HG03045 (cell line): ENCODE data around the gene NMRAL1.

Experiments used
- ATAC-seq: cut with Tn5 transposase; IDR thresholded peaks from one replicate; pipeline ENCODE4 v1.9.1; 2021; ENCODE audit warnings: mild to moderate bottlenecking, moderate library complexity; ENCODE audit not compliant: unreplicated experiment

Gene NMRAL1

DNA sequence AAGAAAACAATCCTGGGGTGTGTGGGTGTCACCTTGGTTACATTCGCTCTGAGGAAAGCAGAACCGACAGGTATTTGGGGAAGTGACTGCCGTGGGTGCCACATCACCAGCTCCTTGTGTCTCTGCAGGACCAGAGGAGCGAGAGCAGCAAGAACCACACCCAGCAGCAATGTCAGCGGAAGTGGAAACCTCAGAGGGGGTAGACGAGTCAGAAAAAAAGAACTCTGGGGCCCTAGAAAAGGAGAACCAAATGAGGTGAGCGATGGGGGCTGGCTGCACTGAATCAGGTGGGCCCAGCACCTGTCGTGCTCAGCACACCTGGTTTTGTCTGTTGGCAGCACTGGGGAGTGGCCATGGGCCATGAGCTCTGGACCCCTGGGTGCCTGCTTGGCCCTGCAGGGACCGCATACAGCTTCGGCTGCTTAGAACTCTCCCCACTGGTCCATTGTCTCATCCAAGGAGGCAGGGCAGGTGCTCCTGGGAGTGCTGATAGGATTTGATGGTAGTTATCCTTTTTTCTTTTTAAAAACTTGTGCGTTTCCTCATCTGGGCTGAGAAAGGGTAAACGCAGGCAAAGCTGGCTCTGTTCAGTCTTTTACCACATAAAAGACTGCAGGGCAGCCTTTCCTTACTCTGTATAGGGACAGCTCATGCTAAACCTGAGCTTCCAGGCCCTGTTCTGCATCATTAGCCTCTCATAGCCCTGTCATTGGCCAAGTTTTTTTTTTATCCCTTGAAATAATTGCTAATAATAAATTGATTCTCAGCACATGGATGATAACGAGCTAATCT is 31.1 kb upstream of the NMRAL1 start:
- peak; percentile 60 for ATAC-seq

DNA sequence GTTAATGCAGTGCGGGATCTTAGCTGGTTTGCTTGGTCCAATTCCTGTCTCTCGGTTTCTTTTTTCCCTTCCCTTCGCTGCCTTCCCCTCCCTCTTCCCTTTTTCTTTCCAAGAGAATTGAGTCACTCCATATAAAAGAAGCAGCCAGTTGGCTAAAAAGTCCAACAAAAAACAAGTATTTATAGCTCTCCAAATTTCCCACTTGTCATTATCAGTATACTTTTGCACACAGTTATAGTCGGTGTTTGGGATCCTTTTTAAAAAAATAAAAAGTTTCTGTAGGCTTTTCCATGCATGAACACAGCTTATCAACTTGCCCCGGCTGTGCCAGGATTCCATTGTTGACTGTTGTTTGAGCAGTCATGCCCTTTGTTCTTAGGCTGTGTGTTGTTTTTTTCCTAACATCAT is 26.6 kb upstream of the NMRAL1 start:
- ATAC-seq: no peak

DNA sequence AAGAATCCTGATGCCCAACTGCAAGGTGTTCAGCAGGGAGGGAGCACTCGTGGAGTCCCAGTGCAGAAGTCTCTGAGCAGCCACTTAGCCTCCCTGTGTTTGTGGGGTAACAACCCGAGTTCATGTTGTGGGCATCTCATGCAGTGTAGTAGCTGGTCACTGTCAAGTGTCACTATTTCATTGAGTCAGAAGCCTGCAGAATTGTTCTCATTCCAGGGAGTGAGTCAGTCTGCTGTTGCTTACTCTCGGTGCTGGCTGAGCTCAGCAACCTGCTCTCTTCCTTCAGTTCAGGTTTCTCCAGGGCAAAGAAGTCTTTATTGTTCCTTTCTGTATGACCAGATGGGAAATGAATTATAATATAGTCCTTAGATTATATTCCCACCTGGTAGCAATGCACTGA is 25.8 kb upstream of the NMRAL1 start:
- no peak for ATAC-seq

DNA sequence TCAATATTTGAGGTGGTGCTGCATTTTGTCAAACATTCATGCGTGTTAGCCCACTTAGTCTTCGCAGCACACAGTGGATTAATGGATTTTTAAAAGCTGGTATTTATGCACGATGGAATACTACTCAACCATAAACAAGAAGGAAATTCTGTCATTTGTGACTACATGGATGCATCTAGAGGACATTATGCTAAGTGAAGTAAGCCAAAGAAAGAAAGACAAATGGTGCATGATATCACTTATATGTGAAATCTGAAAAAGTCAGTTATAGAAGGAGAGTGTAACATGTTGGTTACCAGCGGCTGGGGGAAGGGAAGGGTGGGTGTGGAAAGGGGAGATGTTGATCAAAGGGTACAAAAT is 24.8 kb upstream of the NMRAL1 start:
- ATAC-seq: no peak

DNA sequence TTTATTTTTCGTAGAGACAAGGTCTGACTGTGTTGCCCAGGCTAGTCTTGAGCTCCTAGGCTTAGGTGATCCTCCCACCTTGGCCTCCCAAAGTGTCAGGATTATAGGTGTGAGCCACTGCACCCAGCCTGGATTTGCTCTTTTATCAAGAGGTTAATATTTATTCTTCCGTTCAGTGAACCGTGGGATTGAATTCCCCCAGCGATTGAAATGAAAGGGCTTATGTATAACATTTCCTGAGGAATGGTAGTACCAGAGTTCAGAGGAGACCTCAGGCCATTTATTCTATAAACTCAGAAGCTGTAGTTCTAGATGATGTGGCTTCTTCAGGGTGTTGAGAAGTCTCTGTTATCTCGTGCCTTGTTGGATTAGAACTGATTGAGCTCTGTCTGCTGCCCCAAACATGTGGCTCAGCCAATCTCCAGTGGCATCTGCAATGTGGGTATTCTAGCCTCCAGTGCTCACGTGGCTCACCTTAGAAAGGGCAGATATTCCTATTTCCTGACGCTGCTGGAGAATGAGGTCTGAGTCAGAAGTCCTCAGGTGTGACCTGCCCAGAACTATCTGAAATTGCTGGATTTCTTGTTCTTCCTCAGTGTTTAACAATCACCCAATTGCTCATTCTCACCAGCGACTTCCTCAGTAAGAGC is 24.2 kb upstream of the NMRAL1 start:
- ATAC-seq: no peak

DNA sequence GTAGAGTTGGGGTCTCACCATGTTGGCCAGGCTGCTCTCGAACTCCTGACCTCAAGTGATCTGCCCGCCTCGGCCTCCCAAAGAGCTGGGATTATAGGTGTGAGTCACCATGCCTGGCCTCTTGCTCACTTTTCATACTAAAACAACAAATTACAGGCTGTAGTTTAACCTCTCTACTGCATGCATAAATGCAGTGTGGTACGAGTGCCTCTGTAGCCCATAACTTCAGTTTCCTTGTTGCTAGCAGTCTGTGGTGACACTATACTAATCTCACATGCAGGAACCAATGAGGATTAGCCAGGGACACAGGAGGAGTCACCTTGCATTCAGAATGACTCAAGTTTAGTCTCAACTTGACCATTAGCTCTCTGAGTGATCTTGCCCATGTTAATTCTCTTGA is 21.9 kb upstream of the NMRAL1 start:
- ATAC-seq: no peak

DNA sequence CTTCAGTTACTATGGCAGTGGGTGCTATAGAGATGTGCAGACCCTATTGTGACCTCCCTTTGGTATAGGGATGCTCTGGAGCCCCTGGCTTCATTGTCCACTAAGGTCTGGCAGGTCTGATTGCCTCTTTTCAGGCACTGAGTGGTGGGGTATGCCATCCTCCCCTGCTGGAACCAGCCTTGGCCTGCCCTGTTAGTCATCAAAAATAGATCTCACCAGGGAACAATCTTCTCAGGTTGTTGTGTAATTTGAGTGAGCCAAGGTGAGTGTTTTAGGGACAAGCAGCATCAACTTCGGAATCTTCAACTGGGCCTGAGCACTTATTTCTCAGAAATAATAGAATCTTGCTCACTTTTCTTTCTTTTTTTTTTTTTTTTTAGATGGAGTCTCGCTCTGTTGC is 21.3 kb upstream of the NMRAL1 start:
- ATAC-seq: no peak

DNA sequence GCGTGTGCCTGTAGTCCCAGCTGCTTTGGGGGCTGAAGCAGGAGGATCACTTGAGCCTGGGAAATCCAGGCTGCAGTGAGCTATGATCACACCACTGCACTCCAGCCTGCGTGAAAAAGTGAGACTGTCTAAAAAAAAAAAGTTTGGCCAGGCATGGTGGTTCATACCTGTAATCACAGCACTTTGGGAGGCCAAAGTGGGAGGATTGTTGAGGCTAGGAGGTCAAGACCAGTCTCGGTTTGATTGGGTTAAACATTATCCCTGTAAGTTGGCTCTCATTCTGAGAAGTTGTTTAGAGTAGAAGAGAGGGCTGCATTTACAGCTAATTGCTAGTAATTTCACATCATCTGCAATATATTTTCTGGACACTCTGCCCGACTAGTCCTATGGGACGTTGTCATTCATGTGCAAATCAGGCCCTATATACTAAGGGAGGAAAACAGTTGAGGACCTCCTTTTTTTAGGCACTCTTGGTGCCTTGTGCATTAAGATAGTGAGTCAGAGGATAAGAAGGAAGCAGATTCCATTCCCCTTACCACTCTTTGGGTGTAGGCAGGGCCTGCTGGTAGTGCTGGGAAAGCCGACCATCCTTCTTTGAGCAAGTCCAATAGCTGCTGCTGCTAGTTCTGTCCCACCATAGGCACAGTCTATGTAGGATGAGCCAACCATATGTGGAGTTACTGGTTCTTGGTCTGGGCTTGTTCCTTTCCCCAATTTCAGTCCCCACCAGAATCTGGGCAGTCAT is 20.5 kb upstream of the NMRAL1 start:
- ATAC-seq: no peak

DNA sequence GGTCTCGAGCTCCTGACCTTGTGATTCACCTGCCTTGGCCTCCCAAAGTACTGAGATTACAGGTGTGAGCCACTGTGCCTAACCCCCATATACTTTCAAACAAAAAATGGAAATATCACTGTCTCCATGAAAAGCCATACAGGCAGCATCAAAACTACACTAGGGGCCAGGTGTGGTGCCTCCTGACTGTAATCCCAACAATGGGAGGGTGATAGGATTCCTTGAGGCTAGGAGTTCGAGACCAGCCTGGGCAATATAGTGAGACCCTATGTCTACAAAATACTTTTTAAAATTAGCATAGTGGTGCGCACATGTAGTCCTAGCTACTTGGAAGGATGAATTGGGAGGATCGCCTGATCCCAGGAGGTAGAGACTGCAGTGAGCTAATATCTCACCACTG is 17.5 kb upstream of the NMRAL1 start:
- ATAC-seq: no peak

DNA sequence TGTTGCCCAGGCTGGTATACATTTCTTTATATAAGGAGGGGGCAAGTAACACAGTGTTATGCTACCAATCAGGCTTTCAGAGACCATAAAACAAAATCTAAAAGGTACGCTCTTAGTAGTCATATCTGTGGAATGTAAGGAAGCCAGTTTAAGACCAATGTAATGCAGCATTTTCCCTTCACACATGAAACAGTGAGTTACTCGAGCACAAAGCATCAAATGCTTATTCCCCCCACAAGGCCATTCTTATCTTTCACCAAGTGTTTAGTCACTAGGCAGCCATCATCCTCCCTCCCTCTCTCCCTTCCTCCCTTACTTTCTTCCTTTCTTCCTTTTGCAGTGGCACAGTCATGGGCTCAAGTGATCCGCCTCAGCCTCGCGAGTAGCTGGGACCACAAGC is 14.6 kb upstream of the NMRAL1 start:
- ATAC-seq: no peak

DNA sequence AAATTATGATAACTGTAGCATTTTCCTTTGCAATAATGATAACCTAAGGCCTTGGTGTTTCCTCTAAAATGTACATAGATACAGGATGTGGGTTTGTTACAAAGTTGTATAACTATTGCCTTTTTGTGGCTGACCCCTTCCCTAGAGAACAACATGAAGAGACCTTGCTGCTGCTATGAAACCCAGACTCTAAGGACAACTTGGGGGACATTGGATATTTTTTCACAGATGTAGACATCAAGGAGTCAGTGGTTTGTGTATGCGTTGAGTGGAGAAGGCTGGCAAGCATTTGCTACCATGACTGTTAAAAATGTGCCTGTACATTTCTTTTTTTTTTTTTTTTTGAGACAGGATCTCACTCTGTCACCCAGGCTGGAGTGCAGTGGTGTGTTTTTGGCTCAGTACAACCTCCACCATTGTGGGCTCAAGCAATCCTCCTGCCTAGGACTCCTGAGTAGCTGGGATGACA is 14.1 kb upstream of the NMRAL1 start:
- no peak for ATAC-seq

DNA sequence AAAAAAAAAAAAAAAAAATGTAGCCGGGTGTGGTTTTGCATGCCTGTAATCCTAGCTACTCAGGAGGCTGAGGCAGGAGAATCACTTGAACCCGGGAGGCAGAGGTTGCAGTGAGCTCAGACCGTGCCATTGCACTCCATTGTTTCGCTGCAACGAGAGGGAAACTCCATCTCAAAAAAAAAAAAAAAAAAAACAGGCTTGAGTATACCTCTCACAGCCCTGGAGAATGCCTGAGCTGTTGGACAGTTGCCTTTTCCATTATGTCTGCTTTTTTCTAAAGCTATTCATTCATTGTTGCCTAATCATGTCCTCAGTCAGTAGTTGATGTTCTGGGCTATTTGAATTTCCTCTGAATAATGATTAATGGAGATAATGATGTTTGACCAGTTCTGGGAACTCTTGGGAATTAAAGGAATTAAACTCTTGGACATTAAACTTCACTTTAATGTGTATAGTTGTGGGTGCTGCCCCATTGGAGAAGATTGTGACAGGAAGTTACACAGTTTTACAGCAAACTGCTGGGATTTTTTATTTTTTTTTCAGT is 13.6 kb upstream of the NMRAL1 start:
- ATAC-seq: no peak

DNA sequence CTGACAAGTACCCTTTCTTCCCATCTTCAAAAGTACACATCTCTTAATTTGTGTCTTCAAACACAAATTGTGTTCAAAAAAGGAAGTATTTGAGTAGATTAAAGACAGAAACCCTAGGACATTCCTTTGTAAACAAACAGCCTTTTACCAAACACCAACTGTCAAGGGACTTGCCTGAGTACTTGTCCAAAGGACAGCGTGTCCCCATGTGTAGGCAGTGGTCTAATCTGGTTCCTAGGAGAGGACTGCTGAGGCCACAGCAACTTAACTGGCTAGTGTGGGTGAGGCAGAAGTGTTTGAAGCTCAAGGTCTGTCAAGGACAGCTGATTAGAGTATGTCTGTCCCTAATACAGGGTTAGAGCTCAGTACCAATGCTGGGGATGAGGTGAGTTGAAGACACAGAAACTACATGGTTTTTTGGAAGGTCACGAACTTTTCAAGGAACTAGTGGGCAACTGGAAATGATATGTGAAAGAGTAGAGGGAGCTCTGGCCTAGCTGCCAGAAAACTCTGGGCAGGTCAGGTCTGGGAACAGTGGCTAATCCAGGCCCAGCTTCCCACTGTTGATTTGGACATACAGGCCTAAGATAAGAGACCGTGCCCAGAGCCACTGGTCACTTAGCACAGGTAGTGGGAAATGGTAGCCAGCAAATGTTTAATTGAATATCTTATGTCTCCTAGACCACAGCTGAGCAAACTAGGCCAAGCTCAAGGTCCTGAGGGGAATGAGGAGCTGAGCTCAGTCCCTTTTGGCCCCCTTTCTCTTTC is 11.9 kb upstream of the NMRAL1 start:
- ATAC-seq: no peak

DNA sequence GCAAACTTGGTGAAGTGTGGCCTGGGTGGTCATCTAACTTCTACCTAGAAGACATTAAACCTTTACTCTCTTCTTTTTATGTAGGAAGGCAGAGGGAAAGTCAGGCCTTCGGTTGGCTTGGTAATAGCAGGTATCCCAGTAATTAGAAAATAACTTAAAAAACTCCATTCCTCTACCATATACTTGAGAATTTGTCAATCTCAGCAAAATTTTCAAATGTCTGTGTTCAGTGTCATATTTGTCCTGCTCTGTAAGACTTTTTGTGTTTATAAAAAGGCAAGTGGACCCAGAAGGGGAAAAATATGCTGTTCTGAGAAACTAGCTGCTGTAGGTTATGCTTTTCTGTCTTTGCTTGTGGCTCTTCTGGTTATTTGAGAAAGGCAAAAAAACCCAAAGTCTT is 7.5 kb upstream of the NMRAL1 start:
- no peak for ATAC-seq

DNA sequence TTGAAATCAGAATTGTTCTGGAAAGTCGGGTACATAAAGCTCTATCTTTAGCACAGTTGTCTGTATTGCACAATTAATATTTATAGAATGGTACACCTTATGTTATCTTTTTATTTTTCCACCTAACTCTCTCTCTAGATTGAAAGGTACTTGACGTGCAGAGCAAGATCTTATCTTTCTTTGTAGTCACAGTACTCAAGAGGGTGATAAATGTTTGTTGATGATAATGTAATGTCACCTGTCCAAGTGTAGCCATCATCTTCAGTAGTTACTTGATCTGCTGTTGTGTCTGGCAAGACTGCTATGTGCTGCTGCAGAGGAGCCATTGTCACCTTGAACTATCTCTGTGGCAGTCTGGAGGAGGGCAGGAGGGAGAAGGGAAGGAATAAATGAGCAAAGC is 7.1 kb upstream of the NMRAL1 start:
- no peak for ATAC-seq

DNA sequence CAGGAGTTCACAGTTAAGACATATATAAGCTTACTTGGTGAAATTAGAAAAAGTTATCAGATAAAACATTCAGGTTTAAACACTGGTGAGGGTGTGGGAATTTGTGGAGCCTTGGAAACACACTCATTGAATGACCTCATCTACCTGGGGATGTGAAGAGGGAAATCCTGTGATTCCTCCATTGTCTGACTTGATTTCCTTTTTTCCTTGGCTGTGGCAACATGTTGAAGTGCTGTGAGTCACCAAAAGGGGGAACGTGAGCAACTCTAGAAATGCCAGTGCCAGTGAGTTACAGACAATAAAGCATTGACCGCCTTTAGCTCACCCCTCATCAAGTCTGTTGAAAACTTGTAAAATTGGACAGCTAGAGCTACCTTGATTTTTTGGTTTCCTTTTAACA is 3.5 kb upstream of the NMRAL1 start:
- no peak for ATAC-seq

DNA sequence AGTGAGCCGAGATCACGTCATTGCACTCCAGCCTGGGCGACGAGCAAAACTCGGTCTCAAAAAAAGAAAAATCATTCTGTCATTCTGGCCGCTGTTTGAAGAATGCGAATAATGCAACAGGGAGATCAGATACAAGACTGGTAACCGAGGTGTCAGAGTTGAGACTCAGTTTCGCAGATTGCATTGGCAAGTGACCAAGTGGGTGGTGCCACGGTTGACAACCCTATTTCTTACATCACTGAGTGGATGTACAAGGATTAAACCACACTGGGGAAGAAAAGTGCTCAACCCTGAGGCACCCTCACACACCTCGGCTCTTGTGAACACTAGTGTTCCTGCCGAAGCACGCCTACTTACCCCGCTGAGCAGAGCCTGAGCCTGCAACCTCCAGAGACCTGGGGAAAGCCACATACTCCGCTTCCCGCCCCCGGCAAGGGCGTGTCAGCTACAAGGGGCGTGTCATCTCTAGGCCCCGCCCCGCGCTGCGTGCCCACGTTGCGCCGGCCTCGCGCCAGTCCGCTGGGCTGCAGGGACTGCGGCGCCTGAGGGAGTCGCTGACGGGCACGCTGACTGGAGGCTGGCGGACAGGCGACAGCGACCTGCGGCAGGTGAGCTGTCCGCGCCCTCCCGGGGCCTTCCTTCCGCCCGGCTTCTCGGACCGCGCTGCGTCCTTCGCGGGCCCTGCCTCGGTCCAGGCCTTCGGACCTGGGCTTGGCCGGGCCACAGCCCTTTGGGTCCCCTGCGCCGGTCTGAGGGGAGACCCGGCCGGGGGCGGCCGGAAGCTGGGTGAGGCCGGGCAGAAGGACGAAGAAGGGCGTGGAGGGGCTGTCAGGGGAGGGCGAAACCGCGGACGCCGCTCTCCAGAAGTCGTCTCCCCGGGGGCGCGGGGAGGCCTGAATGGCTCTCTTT is 1.7 kb upstream of the NMRAL1 start, which contains the start of gene HMOX2:
HMOX2 (plus strand) TSS at position 519 of the 909 bp plus-strand sequence. CDS start 29,127 bp downstream, outside the sequence.
- peak; percentile 88 for ATAC-seq

DNA sequence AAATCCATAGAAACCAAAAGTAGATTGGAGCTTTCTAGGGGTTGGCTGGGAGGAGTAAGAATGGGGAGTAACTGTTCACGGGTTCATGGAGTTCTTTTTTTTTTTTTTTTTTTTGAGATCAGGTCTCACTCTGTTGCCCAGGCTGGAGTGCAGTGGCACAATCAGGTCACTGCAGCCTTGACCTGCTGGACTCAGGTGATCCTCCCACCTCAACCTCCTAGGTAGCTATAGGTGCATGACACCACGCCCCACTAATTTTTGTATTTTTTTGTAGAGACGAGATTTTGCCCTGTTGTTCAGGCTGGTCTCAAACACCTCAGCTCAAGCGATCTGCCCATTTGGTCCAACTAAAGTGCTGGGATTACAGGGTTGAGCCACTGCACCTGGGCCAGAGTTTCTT is 1.5 kb downstream of the NMRAL1 start:
- no peak for ATAC-seq

DNA sequence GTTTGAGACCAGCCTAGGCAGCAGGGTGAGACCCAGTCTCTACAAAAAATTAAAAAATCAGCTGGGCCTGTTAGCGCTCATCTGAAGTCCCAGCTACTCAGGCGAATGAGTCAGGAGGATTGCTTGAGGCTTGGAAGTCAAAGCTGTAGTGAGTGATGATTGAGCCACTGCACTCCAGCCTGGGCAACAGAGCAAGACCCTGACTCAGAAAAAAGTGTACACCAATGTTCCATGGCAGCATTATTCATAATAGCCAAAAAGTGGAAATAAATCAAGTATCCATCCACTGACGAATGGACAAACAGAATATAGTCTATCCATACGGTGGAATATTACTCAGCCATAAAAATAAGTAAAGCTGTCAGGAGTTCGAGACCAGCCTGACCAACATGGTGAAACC is 2.6 kb downstream of the NMRAL1 start:
- ATAC-seq: no peak

DNA sequence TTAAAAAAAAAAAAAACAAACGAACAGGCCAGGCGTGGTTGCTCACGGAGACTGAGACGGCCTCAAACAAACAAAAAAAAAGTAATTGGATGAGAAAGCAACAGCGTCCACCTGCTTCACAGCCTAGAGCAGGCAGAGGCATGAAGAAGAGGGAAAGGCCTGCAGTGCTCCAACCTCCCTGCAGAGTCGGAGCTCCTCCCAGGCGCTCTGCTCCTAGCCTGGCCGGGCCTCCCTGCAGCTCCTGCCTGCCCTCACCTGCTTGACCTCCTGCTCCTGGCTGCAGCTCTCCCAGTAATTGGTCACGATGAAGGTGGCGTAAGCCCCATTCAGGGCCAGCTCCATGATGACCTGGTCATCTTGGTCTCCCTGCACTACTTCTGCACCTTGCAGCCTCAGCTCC is 5.5 kb downstream of the NMRAL1 start:
- ATAC-seq: no peak
